IMR-90 (cell line): Measurements from ENCODE around the gene TAF4B.

Experiments used
- BHLHE40 ChIP-seq: fragments of 150-350 bp; IDR thresholded peaks from 2 replicates; pipeline ENCODE4 v1.6.1; 2016; ENCODE audit warnings: mild to moderate bottlenecking, low read depth, low read length
- CEBPB ChIP-seq: IDR thresholded peaks from 2 replicates; pipeline ENCODE4 v1.6.1; 2012; ENCODE audit warnings: low read depth, low read length, improper control_type of control experiment
- CHD1 ChIP-seq: IDR thresholded peaks from 2 replicates; pipeline ENCODE4 v1.6.1; 2012; ENCODE audit warnings: low read depth, low read length, improper control_type of control experiment
- MAFK ChIP-seq: IDR thresholded peaks from 2 replicates; pipeline ENCODE4 v1.6.1; 2012; ENCODE audit warnings: low read depth, low read length, improper control_type of control experiment
- MAZ ChIP-seq: IDR thresholded peaks from 2 replicates; pipeline ENCODE4 v1.6.1; 2012; ENCODE audit warnings: low read depth, mild to moderate bottlenecking, low read length, improper control_type of control experiment, moderate library complexity, borderline replicate concordance
- MXI1 ChIP-seq: IDR thresholded peaks from 2 replicates; pipeline ENCODE4 v1.6.1; 2012; ENCODE audit warnings: low read depth, mild to moderate bottlenecking, low read length, moderate library complexity, borderline replicate concordance
- POLR2A ChIP-seq: IDR thresholded peaks from 2 replicates; pipeline ENCODE4 v1.6.1; 2012; ENCODE audit warnings: mild to moderate bottlenecking, low read depth, low read length
- RAD21 ChIP-seq: IDR thresholded peaks from 2 replicates; pipeline ENCODE4 v1.6.1; 2012; ENCODE audit warnings: low read length, improper control_type of control experiment
- TF ChIP-seq, protein P1 (sequence below): conservative IDR thresholded peaks from 2 replicates; pipeline ENCODE4 v1.5.1; 2012; ENCODE audit warnings: mild to moderate bottlenecking, low read depth, low read length, improper control_type of control experiment
- TF ChIP-seq, protein P2 (sequence below): fragments of 150-350 bp; IDR thresholded peaks from 2 replicates; pipeline ENCODE4 v1.6.1; 2016; ENCODE audit warnings: low read depth, mild to moderate bottlenecking, low read length, moderate library complexity, borderline replicate concordance

DNA sequence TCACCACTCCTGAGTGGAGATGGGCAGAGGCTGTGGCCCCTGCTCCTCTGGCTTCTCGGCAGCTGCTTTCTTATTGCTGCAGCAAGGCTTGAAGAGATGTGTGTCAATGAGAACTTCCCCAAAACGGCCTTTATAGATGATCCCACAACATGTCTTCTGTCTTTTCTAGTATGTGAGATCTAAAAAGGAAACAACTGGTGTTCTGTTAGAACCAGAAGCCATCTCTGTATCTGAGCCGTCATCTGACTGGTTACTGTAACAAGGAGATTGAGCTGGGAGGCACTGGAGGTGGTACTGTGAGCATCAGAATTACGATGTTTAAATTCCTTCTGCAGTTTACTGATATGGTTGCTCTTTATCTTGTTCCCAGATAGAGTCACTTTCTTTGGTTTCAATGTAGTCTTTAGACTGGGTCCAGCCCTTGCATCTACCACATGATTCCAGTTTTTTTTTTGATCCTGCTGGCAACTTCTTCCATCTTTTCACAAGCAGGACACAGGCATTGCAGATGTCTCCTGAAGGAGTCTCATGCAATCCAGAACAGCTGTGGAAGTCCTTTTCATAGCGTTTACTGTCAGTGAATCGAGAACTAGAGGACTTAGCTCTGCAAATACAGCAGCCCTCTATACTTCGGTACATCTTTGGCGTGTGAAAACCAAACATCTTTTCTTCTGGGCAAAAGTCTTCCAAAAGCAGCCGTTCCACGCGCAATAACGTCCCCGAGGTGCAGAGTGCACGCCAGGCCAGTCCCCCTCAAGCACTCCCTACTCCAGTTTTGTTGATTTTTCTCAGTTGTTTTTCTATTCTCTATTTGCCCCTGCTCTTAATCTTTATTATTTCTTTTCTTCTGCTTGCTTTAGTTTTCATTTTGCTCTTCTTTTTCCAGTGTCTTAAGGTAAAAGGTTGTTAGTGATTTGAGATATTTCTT is 29.7 kb downstream of the TAF4B start:
- TF ChIP-seq CEBPB (no peak), BHLHE40 (no peak), MAFK (no peak), POLR2A (no peak), CHD1 (no peak), RAD21 (no peak), MXI1 (no peak), MAZ (no peak)
- TF ChIP-seq, protein P1, sequence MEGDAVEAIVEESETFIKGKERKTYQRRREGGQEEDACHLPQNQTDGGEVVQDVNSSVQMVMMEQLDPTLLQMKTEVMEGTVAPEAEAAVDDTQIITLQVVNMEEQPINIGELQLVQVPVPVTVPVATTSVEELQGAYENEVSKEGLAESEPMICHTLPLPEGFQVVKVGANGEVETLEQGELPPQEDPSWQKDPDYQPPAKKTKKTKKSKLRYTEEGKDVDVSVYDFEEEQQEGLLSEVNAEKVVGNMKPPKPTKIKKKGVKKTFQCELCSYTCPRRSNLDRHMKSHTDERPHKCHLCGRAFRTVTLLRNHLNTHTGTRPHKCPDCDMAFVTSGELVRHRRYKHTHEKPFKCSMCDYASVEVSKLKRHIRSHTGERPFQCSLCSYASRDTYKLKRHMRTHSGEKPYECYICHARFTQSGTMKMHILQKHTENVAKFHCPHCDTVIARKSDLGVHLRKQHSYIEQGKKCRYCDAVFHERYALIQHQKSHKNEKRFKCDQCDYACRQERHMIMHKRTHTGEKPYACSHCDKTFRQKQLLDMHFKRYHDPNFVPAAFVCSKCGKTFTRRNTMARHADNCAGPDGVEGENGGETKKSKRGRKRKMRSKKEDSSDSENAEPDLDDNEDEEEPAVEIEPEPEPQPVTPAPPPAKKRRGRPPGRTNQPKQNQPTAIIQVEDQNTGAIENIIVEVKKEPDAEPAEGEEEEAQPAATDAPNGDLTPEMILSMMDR: no peak
- TF ChIP-seq, protein P2, sequence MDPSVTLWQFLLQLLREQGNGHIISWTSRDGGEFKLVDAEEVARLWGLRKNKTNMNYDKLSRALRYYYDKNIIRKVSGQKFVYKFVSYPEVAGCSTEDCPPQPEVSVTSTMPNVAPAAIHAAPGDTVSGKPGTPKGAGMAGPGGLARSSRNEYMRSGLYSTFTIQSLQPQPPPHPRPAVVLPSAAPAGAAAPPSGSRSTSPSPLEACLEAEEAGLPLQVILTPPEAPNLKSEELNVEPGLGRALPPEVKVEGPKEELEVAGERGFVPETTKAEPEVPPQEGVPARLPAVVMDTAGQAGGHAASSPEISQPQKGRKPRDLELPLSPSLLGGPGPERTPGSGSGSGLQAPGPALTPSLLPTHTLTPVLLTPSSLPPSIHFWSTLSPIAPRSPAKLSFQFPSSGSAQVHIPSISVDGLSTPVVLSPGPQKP: no peak
